Activated naive CD8-positive, alpha-beta T cell treated with anti-CD3 and anti-CD28 coated beads, Interleukin-2, amount 50 U/mL, for 16 hours (primary cell): ENCODE data around the gene TOM1L2.

Source experiments
- DNase-seq: peaks from one replicate; pipeline ENCODE4 v3.0.0-alpha.2; 2020; ENCODE audit warnings: low read depth, low spot score

The TOM1L2 gene

GRCh38 chr17:17994271-17995069 is 22.3 kb upstream of the TOM1L2 start:
- no peak for DNase-seq

GRCh38 chr17:17993852-17994251 is 21.7 kb upstream of the TOM1L2 start:
- no peak for DNase-seq

- no peak for DNase-seq
These were observed 21.2 kb upstream of the TOM1L2 start for GRCh38 chr17:17993366-17993765.

GRCh38 chr17:17990282-17990681 is 18.1 kb upstream of the TOM1L2 start:
- no peak for DNase-seq

GRCh38 chr17:17989618-17990017 is 17.4 kb upstream of the TOM1L2 start:
- no peak for DNase-seq

- DNase-seq: no peak
These were observed 16.9 kb upstream of the TOM1L2 start for GRCh38 chr17:17989081-17989480.

GRCh38 chr17:17988427-17988945 is 16.3 kb upstream of the TOM1L2 start:
- DNase-seq: no peak

- no peak for DNase-seq
These were observed 15.7 kb upstream of the TOM1L2 start for GRCh38 chr17:17987901-17988300.

- no peak for DNase-seq
These were observed 15.1 kb upstream of the TOM1L2 start for GRCh38 chr17:17987187-17987896.

- no peak for DNase-seq
These were observed 13.4 kb upstream of the TOM1L2 start for GRCh38 chr17:17985555-17985954.

- no peak for DNase-seq
These were observed 13.0 kb upstream of the TOM1L2 start for GRCh38 chr17:17985153-17985552.

GRCh38 chr17:17983776-17984175 is 11.6 kb upstream of the TOM1L2 start:
- DNase-seq: no peak

- no peak for DNase-seq
These were observed 11.2 kb upstream of the TOM1L2 start for GRCh38 chr17:17983376-17983775.

- DNase-seq: no peak
These were observed 10.6 kb upstream of the TOM1L2 start for GRCh38 chr17:17982801-17983200.

- DNase-seq: no peak
These were observed 9.1 kb upstream of the TOM1L2 start for GRCh38 chr17:17981330-17981729.

GRCh38 chr17:17979778-17980177 is 7.6 kb upstream of the TOM1L2 start:
- no peak for DNase-seq

GRCh38 chr17:17978481-17979424 is 6.6 kb upstream of the TOM1L2 start:
- DNase-seq: no peak

GRCh38 chr17:17976931-17977570 is 4.9 kb upstream of the TOM1L2 start:
- DNase-seq: no peak

GRCh38 chr17:17975436-17975835 is 3.2 kb upstream of the TOM1L2 start:
- DNase-seq: no peak

GRCh38 chr17:17972952-17973254 is 703 bp upstream of the TOM1L2 start:
- DNase-seq: no peak

GRCh38 chr17:17971431-17972125 is 622 bp downstream of the TOM1L2 start:
- no peak for DNase-seq
